GM21737 (cell line): Measurements from ENCODE around the gene VSIG4.

Experiments used
- ATAC-seq: cut with Tn5 transposase; IDR thresholded peaks from one replicate; pipeline ENCODE4 v1.9.1; 2021; ENCODE audit warnings: mild to moderate bottlenecking, moderate library complexity; ENCODE audit not compliant: unreplicated experiment

VSIG4 gene

GRCh38 chrX:66024570-66024969 is 15.3 kb downstream of the VSIG4 start:
- no peak for ATAC-seq

DNA sequence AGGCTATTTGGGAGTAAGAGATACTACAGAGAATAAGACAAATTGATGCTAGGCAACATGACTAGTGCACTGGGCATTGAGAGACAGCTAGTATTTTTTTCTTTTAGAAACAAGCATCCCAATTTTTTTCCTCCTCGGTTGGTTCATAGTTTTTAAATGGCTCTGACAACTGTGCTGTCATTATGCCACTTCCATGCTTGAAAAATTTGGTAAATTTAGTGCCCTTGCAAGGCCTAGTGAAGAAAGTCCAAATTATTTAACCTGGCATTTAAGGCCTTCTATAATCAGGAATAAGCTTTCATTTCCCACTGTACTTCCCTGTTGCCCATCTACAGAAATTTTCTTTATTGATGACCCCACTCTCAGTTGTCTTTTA is 15.8 kb downstream of the VSIG4 start:
- no peak for ATAC-seq

GRCh38 chrX:66023385-66024091 is 16.3 kb downstream of the VSIG4 start:
- no peak for ATAC-seq

DNA sequence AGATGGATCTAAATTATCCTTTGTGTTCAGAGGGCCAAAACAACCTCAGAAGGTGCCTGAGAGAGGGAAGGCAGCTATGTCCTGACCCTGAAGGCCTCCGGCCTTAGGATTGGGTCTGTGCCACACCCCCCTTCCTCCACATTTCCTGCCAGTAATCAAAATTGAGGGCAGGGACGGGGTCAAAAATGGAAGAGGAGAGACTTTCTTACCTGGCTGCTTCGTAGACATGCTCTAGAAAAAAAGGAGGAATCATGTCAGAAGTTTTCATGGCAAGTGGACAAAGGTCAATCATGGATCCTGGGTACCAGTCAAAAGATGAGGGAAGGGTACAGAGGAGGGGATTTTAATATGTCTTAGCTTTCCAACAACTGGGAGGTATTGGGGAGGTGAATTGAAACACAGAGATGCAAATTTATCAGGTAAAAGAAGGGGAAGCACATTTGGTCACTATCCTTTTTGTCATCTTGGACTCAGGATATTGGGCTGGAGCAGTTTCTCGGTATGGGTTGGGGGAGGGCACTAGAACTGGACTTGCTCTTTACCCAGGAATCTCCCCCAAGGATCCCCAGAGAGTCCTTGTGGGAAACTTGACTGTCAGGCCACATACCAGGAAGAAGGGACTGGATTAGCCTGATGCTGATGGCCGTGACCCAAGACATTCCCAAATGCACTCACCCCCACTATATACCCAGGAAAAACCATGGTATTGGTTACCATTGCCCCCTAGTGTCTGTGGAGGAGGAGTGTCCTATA is 17.1 kb downstream of the VSIG4 start:
- no peak for ATAC-seq

DNA sequence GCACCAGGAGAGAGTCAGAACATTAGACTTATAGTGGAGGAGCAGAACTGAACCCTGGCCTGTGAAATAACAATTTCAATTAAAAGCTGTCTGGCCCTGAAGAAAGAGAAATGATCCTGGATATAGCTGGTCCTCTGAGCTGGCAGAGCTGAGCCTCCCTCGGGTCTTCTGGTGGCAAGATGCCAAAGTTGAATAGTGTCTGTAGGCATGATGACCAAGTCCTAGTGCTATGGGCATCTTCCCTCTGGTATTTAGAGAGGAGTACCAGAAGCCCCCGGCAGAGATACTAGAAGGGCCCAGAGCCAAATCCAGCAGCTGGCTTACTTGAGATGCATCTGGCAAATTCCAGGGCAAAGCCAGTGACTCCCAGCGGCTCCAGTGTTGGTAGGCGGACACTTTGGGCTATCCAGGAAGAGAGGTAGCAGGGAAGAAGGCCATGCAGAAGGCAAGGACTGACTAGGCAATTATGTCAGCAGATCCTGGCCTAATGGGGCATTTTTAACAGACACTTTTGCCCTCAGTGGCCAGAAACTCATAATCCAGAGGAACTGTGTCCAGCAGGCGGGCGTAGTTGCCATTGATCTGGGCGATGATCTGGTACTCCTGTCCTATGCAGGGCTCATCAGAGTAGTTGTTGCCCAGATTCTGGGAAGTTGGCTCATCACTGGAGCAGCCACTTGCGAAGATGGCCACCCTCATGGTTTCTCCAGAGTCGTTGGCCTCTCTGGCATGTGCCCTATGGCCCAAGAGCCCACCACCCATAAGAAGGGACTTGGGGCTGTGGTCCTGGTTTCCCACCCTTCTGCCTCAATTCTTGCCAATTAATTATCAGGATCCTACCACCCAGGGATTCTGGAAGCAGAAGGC is 17.9 kb downstream of the VSIG4 start:
- ATAC-seq, result no peak

DNA sequence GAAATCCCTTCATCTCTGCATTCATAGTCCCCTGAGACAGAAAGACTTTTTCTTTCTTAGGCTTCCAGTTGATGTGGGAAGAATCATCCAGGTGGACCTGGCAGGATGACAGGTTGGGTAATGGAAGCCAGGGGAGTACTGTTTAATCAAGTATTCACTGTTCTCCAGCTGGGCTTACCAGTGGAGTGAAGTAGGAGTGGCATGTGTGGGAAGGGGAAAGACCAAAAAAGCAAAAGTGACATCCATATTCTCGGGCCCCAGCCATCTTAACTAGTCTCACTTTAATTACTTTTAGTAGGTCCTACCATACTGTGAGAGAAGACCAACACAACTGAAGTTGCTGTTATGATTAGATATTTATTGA is 18.5 kb downstream of the VSIG4 start:
- no peak for ATAC-seq

GRCh38 chrX:66020631-66021334 is 19.1 kb downstream of the VSIG4 start:
- ATAC-seq, result no peak

- no peak for ATAC-seq
Measured at GRCh38 chrX:66019974-66020373, 19.9 kb downstream of the VSIG4 start.

DNA sequence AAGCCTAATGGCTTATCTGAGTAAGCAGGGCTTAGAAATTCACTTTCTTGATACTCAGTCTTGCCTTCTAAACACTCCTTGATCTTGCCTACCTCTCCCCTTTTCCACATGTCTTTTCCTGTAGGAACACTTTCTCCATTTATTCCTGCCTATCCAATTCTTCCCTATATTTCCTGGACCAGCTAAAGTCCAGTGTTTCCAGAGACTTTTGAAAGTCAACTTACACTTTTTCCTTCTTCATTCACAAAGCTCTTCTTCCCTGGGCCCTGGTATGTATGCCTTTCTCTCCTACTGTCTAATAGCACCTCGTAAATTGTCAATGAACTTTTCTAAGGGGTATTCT is 20.6 kb downstream of the VSIG4 start:
- no peak for ATAC-seq

DNA sequence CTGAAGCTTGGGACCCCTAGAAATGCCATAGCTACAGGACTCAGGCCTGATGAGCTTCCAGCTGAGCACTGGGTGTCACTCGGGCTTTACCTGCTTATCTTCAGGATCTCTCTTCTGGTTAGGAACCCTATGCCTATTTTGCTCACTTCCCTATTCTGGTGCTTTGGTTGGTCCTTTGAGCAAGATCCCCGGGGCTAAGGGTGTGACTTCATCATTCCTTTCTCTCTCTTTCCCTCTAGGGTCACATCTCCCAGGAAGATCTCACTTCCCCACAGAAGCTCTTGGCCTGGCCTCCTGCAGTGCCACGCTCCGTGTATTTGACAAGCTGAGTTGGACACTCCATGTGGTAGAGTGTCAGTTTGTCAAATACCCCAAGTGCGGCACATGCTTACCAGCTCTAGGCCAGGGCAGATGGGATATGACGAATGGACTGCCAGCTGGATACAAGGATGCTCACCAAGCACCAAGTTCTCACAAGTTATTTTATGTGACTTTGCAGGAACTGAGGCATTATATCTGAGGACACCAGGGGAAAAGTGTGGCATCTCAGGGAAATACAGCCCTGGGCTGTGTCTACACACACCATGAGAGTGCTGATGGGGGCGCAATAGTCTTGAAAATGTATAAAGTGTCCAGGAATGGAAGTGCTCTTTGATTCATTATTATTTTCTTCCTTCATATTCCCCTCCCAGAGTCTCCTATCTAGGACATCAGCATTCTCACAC is 21.1 kb downstream of the VSIG4 start:
- ATAC-seq, result no peak

DNA sequence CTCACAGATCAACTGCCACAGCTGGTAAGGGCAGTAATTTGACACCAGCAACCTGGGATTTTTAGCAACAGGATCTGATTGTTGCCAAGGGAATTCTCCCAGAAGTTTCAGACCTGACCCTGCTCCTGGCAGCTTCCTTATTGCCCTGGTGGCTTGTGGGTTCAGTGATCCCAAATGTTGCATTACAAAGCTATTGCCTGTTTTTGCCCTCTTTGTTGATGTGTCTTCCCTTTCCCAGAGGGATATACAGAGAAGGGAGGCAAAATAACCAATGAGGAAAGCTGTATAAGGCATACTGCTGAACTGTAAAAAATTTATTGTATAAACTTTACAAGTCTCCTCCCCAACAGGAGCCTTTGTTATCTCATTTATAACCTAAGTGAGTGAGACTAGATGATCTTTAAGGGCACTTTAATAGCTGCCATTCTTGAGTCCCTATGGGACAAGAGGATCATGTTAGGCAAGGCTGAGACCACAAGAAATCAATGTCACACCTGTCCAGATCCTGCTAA is 22.2 kb downstream of the VSIG4 start:
- ATAC-seq, result no peak

DNA sequence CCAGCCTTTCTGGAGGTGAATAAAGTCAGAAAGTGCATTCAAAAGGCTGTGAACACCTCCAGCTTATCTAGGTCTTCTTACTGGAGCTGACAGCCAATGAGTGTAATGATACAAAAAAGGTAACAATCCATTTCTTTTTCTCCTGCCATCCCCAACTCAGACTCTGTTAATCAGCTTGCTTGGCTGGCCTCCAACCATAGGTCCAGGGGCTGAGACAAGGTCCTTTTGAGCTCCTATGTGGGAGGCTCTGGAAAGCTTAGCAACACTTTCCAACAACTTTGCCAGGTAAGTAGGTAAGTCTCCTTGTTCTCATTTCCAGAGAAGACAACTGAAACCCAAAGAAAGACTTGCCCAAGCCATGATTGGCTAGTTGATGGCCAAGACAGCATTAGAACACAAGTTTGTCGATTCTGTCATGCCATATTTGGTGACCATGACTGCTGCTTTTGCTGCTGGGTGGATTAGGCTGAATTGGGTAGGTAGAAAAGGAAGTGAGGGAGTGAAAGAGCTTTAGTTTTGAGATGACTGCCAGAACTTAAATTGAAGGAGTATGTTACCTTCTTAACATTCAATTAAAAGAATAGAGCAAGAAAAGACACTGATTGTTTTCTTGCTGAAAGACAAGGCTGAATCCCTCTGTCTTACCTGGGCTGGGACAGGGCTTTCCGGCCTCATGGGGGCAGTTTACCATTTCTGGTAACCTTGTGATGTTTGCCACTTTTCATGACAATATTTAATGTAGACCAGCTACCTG is 22.8 kb downstream of the VSIG4 start:
- no peak for ATAC-seq

DNA sequence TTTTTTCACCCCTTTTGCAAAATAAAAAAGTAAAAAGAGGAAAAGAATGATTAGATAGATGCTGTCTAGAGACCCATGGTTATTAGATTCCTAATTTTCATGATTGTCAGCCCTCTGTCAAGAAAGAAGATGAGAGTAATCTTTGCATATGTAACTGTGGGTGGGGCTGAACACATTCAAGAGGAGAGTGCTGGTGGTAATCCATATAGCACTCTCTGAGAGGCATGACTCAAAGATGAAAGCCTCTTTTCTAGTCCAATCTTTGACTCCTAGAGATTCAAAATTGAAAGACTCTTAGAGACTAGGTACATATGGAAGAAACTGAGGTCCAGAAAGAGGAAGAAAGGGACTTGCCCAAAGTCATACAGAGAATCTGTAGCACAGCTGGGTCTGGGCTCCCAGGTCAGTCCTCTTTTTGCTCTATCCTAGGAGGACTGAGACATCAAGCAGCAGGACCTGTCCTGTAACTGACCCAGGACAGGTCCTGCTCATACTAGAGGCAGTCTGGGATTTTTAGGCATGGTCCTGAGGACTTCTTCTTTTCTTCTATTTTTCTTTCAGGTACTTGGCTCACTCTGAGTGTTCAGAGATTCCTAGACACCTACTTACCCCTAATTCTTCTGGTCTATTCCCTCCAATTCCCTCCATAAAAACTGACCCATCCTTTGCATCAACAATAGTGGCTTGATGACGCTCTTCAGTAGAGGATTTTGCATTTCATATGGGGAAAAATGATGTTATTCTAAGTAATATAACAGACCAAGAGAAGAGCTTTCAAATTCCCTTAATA is 23.8 kb downstream of the VSIG4 start:
- ATAC-seq, result no peak

DNA sequence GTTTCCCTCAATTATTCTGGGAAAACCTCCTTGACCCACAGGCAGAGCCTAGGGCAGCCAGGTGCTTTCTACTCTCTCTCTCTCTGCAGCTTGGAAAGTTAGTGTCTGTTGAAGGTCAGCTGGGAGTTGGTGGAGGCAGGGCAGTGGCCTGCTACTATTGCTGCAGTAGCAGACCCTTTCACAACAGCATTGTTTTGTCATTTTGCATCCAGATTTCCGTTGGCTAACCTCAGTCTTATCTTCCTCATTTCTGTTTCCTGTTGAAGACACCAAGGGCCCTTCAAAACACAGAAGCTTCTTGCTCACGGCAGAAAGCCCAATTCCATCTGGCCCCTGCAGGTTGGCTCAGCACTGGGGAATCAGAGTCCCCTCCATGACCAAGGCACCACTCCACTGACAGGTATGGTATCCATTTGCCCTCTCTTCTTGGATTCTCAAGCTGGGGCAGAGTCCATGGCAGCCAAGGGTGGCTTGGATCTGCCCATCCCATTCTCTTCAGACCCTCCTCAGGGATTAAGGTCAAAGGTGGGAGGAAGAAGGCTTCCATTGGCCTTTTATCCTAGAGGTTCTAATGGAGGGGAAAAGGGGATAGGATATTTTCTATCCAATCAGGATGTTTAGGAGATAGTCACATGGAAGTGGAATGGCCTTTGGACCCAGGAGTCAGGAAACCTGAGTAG is 24.6 kb downstream of the VSIG4 start:
- peak; percentile 45 for ATAC-seq

DNA sequence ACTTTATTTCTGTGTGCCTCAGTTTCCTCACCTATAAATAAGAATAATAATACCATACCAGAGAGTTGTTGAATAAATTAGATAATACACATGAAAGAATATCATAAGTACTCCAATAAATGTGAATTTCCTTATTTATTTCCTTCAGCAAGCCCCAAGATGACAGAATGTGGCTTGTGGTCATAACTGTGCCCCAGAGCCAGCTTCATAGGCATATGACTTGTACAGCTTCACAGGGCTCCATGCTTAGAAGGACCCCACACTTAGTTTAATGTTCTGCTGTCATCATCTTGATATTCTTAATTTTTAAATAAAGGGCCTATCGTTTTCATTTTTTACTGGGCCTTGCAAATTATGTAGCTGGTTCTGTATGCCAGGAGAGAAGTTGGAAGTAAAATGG is 25.3 kb downstream of the VSIG4 start:
- no peak for ATAC-seq

GRCh38 chrX:66014084-66014483 is 25.8 kb downstream of the VSIG4 start:
- ATAC-seq, result no peak

GRCh38 chrX:66013194-66013816 is 26.6 kb downstream of the VSIG4 start:
- ATAC-seq, result no peak

GRCh38 chrX:66012094-66012534 is 27.8 kb downstream of the VSIG4 start:
- peak; percentile 43 for ATAC-seq
